ENCODE measurements around the gene MRTFA.

GRCh38 chr22:40636380-40637182 lies at the start of gene MRTFA:
- TF ChIP-seq POLR2A (IDR thresholded peaks at IDR 0.05) (peak; percentile 96 to 100), CTCF (IDR thresholded peaks at IDR 0.05) (peak in 1 of 4 experiments; percentile 22)

Measured in uterus (tissue), 2 donors.